Cardiac muscle cell (in vitro differentiated cells and primary cell): Measurements from ENCODE around the gene PPP4R2. TPM values are rescaled to one million over a fixed set of nuclear protein-coding genes. Genes with fewer than 3 reads are reported as not detected.

Source experiments
- DNase-seq, 2 donors: peaks; one replicate each; pipeline versions ENCODE4 v3.0.0 to v3.0.0-alpha.2; 2010 to 2017; ENCODE audit warnings: low read depth in 1 of 2, low spot score in 1 of 2
- H3K27ac ChIP-seq: fragments of 200-600 bp; sonication (generic); 2 replicates; pipeline ENCODE4 v1.5.1; 2016
- H3K27me3 ChIP-seq: fragments of 200-600 bp; sonication (generic); 2 replicates; pipeline ENCODE4 v1.6.0; 2016; ENCODE audit warnings: control low read depth
- H3K36me3 ChIP-seq: fragments of 200-600 bp; sonication (generic); 2 replicates; pipeline ENCODE4 v1.5.1; 2016; ENCODE audit warnings: control low read depth
- H3K4me1 ChIP-seq: fragments of 200-600 bp; sonication (generic); 2 replicates; pipeline ENCODE4 v1.8.1; 2017; ENCODE audit warnings: low read depth, mild to moderate bottlenecking, mixed run types
- H3K4me3 ChIP-seq: fragments of 200-600 bp; sonication (generic); 2 replicates; pipeline ENCODE4 v1.5.1; 2016; ENCODE audit warnings: mild to moderate bottlenecking
- H3K9me3 ChIP-seq: fragments of 200-600 bp; sonication (generic); 2 replicates; pipeline ENCODE4 v1.5.1; 2017; ENCODE audit warnings: low read depth, mild to moderate bottlenecking, control low read depth
- CTCF ChIP-seq: IDR thresholded peaks from 2 replicates; pipeline ENCODE4 v1.5.1; 2012; ENCODE audit warnings: low read depth, mild to moderate bottlenecking, low read length
- polyA plus RNA-seq: library from polyadenylated mRNA; unstranded; fragments of >200 nt; fragmentation: Nextera tagmentation; extraction: Ambion mirVana; gene quantifications from 2 replicates; pipeline ENCODE4 v1.2.1, GENCODE V29; 2016
- total RNA-seq: library from RNA; depleted of rRNA; stranded (reverse); fragments of >200 nt; gene quantifications from 2 replicates; pipeline ENCODE4 v1.2.3, GENCODE V29; 2016

The PPP4R2 gene
- total RNA-seq (42.2 and 49.1 TPM in 2 replicates), polyA plus RNA-seq (44.8 and 50.1 TPM in 2 replicates)

GRCh38 chr3:72996473-72997333, at the start of gene PPP4R2:
PPP4R2 (plus strand) TSS chr3:72996811; CDS start chr3:72997038, 227 bp downstream.
- no peaks in the 10 kb centered on the region for H3K27me3 ChIP-seq
- peak within 1 kb of the TSS; percentile 98 for H3K27ac ChIP-seq
- H3K4me1 ChIP-seq = peaks cover 31% of the 10 kb centered on the region
- H3K36me3 ChIP-seq = peaks cover 13% of the 10 kb centered on the region
- TF ChIP-seq CTCF = no peak
- no peaks in the 10 kb centered on the region for H3K9me3 ChIP-seq
- H3K4me3 ChIP-seq = peak within 1 kb of the TSS; percentile 89
- peak; percentile 94 to 95 for DNase-seq

- Histone ChIP-seq H3K27ac (no peak overlapping the region), H3K4me3 (no peak overlapping the region), H3K4me1 (no peaks in the 10 kb centered on the region), H3K9me3 (no peaks in the 10 kb centered on the region), H3K36me3 (no peaks in the 10 kb centered on the region), H3K27me3 (no peaks in the 10 kb centered on the region)
- no peak for DNase-seq
- no peak for TF ChIP-seq CTCF
Measured at GRCh38 chr3:72947715-72948490, 48.7 kb upstream of the PPP4R2 start.

- H3K9me3 ChIP-seq = no peaks in the 10 kb centered on the region
- H3K4me3 ChIP-seq = no peak overlapping the region
- no peaks in the 10 kb centered on the region for H3K36me3 ChIP-seq
- TF ChIP-seq CTCF = no peak
- no peaks in the 10 kb centered on the region for H3K4me1 ChIP-seq
- H3K27ac ChIP-seq = no peak overlapping the region
- DNase-seq = no peak
- H3K27me3 ChIP-seq = no peaks in the 10 kb centered on the region
Measured at GRCh38 chr3:72949016-72949415, 47.6 kb upstream of the PPP4R2 start.

- TF ChIP-seq CTCF = no peak
- Histone ChIP-seq H3K36me3 (no peaks in the 10 kb centered on the region), H3K4me1 (no peaks in the 10 kb centered on the region), H3K27ac (no peak overlapping the region), H3K4me3 (no peak overlapping the region), H3K9me3 (no peaks in the 10 kb centered on the region), H3K27me3 (no peaks in the 10 kb centered on the region)
- DNase-seq = no peak
Measured at GRCh38 chr3:72950372-72950771, 46.2 kb upstream of the PPP4R2 start.

GRCh38 chr3:72950801-72951200, 45.8 kb upstream of the PPP4R2 start:
- Histone ChIP-seq H3K36me3 (no peaks in the 10 kb centered on the region), H3K27me3 (no peaks in the 10 kb centered on the region), H3K27ac (no peak overlapping the region), H3K4me1 (no peaks in the 10 kb centered on the region), H3K9me3 (no peaks in the 10 kb centered on the region), H3K4me3 (no peak overlapping the region)
- no peak for DNase-seq
- TF ChIP-seq CTCF = no peak
